GM19351 (cell line): ENCODE results near the gene PTPRC.
"Not testable (repeated sequence)": the region's sequence is repeated elsewhere in the genome, so short reads cannot be mapped to it uniquely, and the experiment has no call there.

Source experiments
- ATAC-seq: cut with Tn5 transposase; IDR thresholded peaks from one replicate; pipeline ENCODE4 v1.9.1; 2021; ENCODE audit warnings: mild to moderate bottlenecking, moderate library complexity; ENCODE audit not compliant: unreplicated experiment

Gene PTPRC

GRCh38 chr1:198638894-198639635 is at the start of gene PTPRC:
Gene PTPRC (plus strand): TSS chr1:198639040. CDS start chr1:198639269, 229 bp downstream.
- peak; percentile 76 for ATAC-seq

GRCh38 chr1:198590454-198590853 is 48.4 kb upstream of the PTPRC start:
- ATAC-seq, result no peak

GRCh38 chr1:198595765-198596164 is 43.1 kb upstream of the PTPRC start:
- no peak for ATAC-seq

GRCh38 chr1:198597690-198598430 is 41.0 kb upstream of the PTPRC start:
- ATAC-seq, result no peak

- ATAC-seq, result peak; percentile 81
Observed at GRCh38 chr1:198598796-198599321, 40.0 kb upstream of the PTPRC start.

GRCh38 chr1:198599749-198600148 is 39.1 kb upstream of the PTPRC start:
- ATAC-seq, result no peak

GRCh38 chr1:198600906-198601305 is 37.9 kb upstream of the PTPRC start:
- ATAC-seq, result no peak

GRCh38 chr1:198601310-198601709 is 37.5 kb upstream of the PTPRC start:
- not testable (repeated sequence) for ATAC-seq

GRCh38 chr1:198601936-198602889 is 36.6 kb upstream of the PTPRC start:
- no peak for ATAC-seq

GRCh38 chr1:198604975-198605374 is 33.9 kb upstream of the PTPRC start:
- ATAC-seq, result no peak

- no peak for ATAC-seq
Observed at GRCh38 chr1:198605406-198605805, 33.4 kb upstream of the PTPRC start.

- ATAC-seq, result no peak
Observed at GRCh38 chr1:198606020-198606438, 32.8 kb upstream of the PTPRC start.

GRCh38 chr1:198607714-198608113 is 31.1 kb upstream of the PTPRC start:
- no peak for ATAC-seq

- no peak for ATAC-seq
Observed at GRCh38 chr1:198610362-198610761, 28.5 kb upstream of the PTPRC start.

GRCh38 chr1:198611219-198611618 is 27.6 kb upstream of the PTPRC start:
- no peak for ATAC-seq

GRCh38 chr1:198612471-198613260 is 26.2 kb upstream of the PTPRC start:
- ATAC-seq, result peak; percentile 47

- no peak for ATAC-seq
Observed at GRCh38 chr1:198617406-198617805, 21.4 kb upstream of the PTPRC start.

- ATAC-seq, result no peak
Observed at GRCh38 chr1:198619375-198620140, 19.3 kb upstream of the PTPRC start.

- ATAC-seq, result no peak
Observed at GRCh38 chr1:198620218-198620617, 18.6 kb upstream of the PTPRC start.
